ENCODE data around the gene IRF4. TPM values are rescaled to one million over a fixed set of nuclear protein-coding genes. Genes with fewer than 3 reads are reported as not detected.

Gene IRF4
- total RNA-seq, 2 donors from 2014 or later, result 1.1 to 1.8 TPM

DNA sequence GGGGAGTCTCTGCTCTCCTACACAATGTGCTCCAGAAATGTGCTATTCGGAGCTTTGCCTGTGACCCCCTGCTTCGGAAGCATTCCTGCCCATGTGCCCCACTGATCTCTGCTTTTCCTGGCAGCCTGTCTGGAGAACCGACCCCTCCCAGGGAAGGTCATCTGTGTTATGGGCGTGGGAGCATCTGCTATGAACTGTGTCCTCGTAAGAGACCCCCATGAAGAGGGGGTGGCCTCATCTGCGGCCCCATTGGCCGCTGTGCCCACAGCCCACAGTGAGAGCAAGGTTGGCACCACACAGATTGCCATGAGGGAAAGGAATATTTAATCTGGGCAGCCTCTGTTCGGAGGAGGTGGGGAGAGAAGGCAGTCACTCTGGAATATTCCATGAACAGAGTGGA is 32.7 kb upstream of the IRF4 start:
- Histone ChIP-seq H3K4me1 (ENCODE audit: control insufficient read depth in 1 of 2, low read depth in 2 of 2) (no peaks in the 10 kb centered on the region), H3K27me3 (replicated peaks; ENCODE audit: insufficient read depth) (no peaks in the 10 kb centered on the region), H3K9me3 (peaks cover 3% of the 10 kb centered on the region), H3K4me3 (no peak overlapping the region), H3K27ac (no peak overlapping the region), H3K36me3 (no peaks in the 10 kb centered on the region)
- ATAC-seq (ENCODE audit: insufficient number of reproducible peaks, low FRiP score, low read depth) (no peak), DNase-seq (ENCODE audit: low spot score) (no peak)
- TF ChIP-seq, protein P1, sequence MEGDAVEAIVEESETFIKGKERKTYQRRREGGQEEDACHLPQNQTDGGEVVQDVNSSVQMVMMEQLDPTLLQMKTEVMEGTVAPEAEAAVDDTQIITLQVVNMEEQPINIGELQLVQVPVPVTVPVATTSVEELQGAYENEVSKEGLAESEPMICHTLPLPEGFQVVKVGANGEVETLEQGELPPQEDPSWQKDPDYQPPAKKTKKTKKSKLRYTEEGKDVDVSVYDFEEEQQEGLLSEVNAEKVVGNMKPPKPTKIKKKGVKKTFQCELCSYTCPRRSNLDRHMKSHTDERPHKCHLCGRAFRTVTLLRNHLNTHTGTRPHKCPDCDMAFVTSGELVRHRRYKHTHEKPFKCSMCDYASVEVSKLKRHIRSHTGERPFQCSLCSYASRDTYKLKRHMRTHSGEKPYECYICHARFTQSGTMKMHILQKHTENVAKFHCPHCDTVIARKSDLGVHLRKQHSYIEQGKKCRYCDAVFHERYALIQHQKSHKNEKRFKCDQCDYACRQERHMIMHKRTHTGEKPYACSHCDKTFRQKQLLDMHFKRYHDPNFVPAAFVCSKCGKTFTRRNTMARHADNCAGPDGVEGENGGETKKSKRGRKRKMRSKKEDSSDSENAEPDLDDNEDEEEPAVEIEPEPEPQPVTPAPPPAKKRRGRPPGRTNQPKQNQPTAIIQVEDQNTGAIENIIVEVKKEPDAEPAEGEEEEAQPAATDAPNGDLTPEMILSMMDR (IDR thresholded peaks at IDR 0.05), result no peak

DNA sequence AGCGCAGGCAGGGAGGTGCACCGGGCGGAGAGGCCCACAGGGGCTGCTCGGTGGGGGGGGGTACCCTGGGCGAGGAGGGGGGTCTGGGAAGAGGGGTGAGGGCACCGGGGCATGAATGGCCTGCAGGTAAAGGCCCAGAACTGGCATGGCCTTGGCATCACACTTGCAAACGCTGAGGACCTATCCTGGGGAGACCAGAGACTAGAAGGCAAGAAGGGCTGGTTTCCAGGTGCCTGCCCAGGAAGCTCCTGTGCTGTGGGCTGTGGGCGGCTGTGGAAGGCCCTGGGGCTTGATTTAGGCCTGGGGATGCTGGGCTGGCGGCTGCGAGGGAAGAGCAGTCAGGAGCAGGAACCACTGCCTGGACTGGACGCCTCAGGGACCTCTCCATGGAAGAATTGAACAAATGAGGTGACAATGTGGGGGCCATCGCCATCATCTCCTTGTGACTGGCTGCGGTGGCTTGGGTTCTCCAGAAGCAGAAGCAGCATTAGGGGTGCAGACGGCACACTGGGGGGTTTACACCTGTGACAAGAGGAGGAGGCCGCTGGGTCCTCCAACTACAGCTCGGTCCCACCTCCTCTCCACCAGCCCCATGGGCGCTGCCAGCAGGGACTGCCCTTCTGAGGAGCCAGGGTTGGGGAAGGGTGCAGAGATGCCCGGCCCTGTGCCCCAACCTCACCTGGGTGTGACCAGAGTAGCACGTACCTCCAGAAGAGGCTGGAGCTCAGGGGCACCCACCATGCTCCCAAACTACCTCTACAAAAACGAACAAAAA is 32.1 kb upstream of the IRF4 start:
- DNase-seq (ENCODE audit: low spot score), result no peak
- Histone ChIP-seq H3K9me3 (peaks cover 3% of the 10 kb centered on the region), H3K4me3 (no peak overlapping the region), H3K27me3 (replicated peaks; ENCODE audit: insufficient read depth) (no peaks in the 10 kb centered on the region), H3K4me1 (ENCODE audit: control insufficient read depth in 1 of 2, low read depth in 2 of 2) (no peaks in the 10 kb centered on the region), H3K27ac (no peak overlapping the region), H3K36me3 (no peaks in the 10 kb centered on the region)
- TF ChIP-seq, protein P1 (IDR thresholded peaks at IDR 0.05), result no peak
- no peak for ATAC-seq (ENCODE audit: insufficient number of reproducible peaks, low FRiP score, low read depth)

DNA sequence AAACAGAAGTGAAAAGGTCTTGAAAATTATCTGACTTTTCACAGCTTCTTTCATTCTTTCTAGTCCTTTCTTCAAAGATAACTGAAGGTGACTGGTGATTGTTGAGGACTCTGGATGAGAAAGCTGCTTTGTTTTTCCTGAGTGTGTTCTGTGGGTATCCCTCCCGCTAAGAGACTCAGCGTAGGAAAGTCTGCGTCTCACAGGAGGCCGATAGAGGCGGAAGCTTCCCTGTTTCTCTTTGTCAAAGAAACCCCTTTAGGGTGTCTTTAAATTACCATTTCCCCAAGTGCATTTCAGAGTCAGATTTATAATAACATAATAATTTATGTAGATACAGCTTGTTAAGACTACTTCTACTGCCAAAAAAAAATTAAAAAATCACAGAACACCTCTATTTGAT is 31.2 kb upstream of the IRF4 start:
- Histone ChIP-seq H3K4me1 (ENCODE audit: control insufficient read depth in 1 of 2, low read depth in 2 of 2) (no peaks in the 10 kb centered on the region), H3K27ac (no peak overlapping the region), H3K36me3 (no peaks in the 10 kb centered on the region), H3K9me3 (peaks cover 3% of the 10 kb centered on the region), H3K4me3 (no peak overlapping the region), H3K27me3 (replicated peaks; ENCODE audit: insufficient read depth) (no peaks in the 10 kb centered on the region)
- no peak for DNase-seq (ENCODE audit: low spot score)
- TF ChIP-seq, protein P1 (IDR thresholded peaks at IDR 0.05), result no peak
- ATAC-seq (ENCODE audit: insufficient number of reproducible peaks, low FRiP score, low read depth), result no peak

DNA sequence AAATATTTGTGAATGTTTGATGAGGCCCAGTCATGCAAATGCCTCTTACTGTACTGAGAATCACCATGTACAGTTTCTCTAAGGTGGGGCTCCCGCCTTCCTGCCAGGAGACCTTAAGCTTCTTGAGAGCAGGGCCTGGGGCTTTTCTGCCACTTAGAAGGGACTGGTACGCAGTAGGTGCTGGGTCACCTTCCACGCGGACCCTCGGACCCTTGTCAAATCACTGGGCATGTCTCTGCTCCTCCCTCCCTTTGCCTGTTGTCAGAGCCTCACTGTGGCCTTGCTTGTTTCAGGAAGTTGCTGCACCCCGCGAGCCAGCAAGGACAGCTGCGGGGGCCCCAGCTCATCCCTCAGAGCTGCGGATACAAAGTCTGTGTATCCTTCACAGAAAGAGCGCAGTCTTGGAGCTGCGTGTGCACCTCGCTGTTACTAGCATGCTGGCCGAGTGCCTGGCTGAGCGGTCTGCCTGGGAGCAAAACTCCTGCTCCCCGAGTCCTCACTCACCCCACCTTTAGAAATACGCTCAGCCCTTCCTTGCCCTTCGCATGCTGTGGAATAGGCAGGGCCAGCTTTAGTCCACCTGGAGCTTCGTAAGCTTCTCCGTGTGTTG is 30.7 kb upstream of the IRF4 start:
- Histone ChIP-seq H3K36me3 (no peaks in the 10 kb centered on the region), H3K27ac (no peak overlapping the region), H3K9me3 (peaks cover 3% of the 10 kb centered on the region), H3K4me1 (ENCODE audit: control insufficient read depth in 1 of 2, low read depth in 2 of 2) (no peaks in the 10 kb centered on the region), H3K27me3 (replicated peaks; ENCODE audit: insufficient read depth) (no peaks in the 10 kb centered on the region), H3K4me3 (no peak overlapping the region)
- DNase-seq (ENCODE audit: low spot score) (no peak), ATAC-seq (ENCODE audit: insufficient number of reproducible peaks, low FRiP score, low read depth) (no peak)
- TF ChIP-seq, protein P1 (IDR thresholded peaks at IDR 0.05), result no peak

DNA sequence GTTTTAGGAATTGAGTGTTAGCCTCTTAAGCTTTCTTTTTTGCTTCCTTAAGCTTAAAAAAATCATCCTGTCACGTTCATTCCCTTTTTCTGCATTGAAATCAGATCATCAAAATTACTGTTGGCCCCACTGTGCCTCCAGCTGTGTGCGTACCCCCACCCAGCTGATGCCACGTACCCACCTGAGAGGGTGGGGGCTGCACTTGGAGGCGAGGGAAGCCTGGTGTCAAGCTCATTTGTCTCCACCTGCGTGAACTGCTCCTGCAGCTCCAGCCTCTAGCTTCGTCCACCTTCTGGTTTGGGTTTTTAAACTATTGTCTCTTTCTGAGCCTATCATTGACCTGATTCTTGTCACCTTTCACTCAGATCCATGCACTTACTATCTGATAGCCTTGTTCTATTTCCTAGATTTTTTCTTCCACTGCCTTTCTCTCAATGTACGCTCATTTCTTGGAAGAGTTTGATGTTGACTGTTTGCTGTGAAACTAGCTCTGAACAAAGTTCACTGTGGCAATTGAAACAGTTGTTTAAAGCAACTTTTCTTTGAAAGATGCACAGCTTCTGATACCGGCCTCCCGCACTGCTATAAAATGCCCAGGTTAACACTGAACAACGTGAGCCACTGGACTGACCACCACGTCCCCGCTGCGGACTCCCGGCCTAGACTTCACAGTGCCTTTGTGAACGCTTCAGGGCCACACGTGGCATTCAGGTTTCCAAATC is 30.0 kb upstream of the IRF4 start:
- no peaks in the 10 kb centered on the region for H3K27me3 ChIP-seq (replicated peaks; ENCODE audit: insufficient read depth)
- peaks cover 3% of the 10 kb centered on the region for H3K9me3 ChIP-seq
- H3K4me1 ChIP-seq (ENCODE audit: control insufficient read depth in 1 of 2, low read depth in 2 of 2), result no peaks in the 10 kb centered on the region
- H3K36me3 ChIP-seq, result no peaks in the 10 kb centered on the region
- H3K4me3 ChIP-seq, result no peak overlapping the region
- DNase-seq (ENCODE audit: low spot score) (no peak), ATAC-seq (ENCODE audit: insufficient number of reproducible peaks, low FRiP score, low read depth) (no peak)
- TF ChIP-seq, protein P1 (IDR thresholded peaks at IDR 0.05), result no peak
- H3K27ac ChIP-seq, result no peak overlapping the region
